ENCODE measurements around the gene ADAMTS16.

DNA sequence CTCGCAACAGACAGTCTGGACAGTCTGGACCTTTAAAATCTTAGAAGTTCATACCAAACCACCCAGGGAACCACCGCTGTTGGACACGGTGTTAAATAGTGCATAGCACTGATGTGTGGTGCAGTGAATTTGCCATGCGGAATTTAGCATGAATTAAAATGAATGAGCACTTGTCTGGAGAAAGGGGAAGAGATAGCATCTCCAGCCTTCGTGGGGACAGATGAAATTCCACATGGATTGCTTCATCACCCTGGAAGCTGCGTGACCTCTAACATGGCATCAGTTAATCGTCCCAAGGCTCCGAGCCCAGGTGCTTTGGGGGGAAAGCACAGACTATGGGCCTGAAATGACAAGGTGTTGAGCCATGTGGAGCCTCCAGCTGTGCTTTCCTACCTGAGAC lies 91.4 kb downstream of the ADAMTS16 start:
- TF ChIP-seq, protein P1, sequence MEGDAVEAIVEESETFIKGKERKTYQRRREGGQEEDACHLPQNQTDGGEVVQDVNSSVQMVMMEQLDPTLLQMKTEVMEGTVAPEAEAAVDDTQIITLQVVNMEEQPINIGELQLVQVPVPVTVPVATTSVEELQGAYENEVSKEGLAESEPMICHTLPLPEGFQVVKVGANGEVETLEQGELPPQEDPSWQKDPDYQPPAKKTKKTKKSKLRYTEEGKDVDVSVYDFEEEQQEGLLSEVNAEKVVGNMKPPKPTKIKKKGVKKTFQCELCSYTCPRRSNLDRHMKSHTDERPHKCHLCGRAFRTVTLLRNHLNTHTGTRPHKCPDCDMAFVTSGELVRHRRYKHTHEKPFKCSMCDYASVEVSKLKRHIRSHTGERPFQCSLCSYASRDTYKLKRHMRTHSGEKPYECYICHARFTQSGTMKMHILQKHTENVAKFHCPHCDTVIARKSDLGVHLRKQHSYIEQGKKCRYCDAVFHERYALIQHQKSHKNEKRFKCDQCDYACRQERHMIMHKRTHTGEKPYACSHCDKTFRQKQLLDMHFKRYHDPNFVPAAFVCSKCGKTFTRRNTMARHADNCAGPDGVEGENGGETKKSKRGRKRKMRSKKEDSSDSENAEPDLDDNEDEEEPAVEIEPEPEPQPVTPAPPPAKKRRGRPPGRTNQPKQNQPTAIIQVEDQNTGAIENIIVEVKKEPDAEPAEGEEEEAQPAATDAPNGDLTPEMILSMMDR (IDR thresholded peaks at IDR 0.05) = no peak
- TF ChIP-seq POLR2A (IDR thresholded peaks at IDR 0.05) = no peak
